ENCODE data around the gene EXTL2. TPM values are rescaled to one million over a fixed set of nuclear protein-coding genes. Genes with fewer than 3 reads are reported as not detected.

EXTL2 gene
- total RNA-seq, 1 experiment from 2014 or later: 15.2 TPM

GRCh38 chr1:100881687-100882086 is 13.0 kb downstream of the EXTL2 start:
- intact Hi-C loops (cut with micrococcal nuclease): no loop called here
- no peak for DNase-seq (ENCODE audit: unreplicated experiment)
- Mint-ChIP-seq H3K4me1 (ENCODE audit: insufficient read depth, unreplicated experiment) (peaks cover 19% of the 10 kb centered on the region), H3K27me3 (ENCODE audit: insufficient read depth, unreplicated experiment) (no peaks in the 10 kb centered on the region), H3K4me3 (ENCODE audit: unreplicated experiment) (no peak overlapping the region), H3K9me3 (ENCODE audit: unreplicated experiment) (no peaks in the 10 kb centered on the region), H3K36me3 (ENCODE audit: insufficient read depth, unreplicated experiment) (peaks cover 3% of the 10 kb centered on the region), H3K27ac (ENCODE audit: low read depth, unreplicated experiment) (no peak overlapping the region)
- no TSS peak for BruUV-seq (replicated peaks)
- TF ChIP-seq, protein P1, sequence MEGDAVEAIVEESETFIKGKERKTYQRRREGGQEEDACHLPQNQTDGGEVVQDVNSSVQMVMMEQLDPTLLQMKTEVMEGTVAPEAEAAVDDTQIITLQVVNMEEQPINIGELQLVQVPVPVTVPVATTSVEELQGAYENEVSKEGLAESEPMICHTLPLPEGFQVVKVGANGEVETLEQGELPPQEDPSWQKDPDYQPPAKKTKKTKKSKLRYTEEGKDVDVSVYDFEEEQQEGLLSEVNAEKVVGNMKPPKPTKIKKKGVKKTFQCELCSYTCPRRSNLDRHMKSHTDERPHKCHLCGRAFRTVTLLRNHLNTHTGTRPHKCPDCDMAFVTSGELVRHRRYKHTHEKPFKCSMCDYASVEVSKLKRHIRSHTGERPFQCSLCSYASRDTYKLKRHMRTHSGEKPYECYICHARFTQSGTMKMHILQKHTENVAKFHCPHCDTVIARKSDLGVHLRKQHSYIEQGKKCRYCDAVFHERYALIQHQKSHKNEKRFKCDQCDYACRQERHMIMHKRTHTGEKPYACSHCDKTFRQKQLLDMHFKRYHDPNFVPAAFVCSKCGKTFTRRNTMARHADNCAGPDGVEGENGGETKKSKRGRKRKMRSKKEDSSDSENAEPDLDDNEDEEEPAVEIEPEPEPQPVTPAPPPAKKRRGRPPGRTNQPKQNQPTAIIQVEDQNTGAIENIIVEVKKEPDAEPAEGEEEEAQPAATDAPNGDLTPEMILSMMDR (IDR thresholded peaks at IDR 0.05; ENCODE audit: unreplicated experiment): no peak
- ChIA-PET POLR2A (interaction anchor here (0.6 to 8.1 kb wide), 2 partner anchors 14 to 1047 kb away, joined by 3 to 139 read pairs; partner anchors contain the start of genes EXTL2 and SLC30A7), CTCF (interaction anchor here (0.6 to 1.7 kb wide), 2 partner anchors 13 to 138 kb away, joined by 5 to 7 read pairs; no protein-coding TSS in a partner anchor)

- H3K4me3 Mint-ChIP-seq (ENCODE audit: unreplicated experiment): no peak overlapping the region
- H3K27me3 Mint-ChIP-seq (ENCODE audit: insufficient read depth, unreplicated experiment): no peaks in the 10 kb centered on the region
- ChIA-PET CTCF (interaction anchor here (1.3 to 3.0 kb wide), 5 partner anchors 9 to 526 kb away, joined by 3 to 25 read pairs (median 4); no protein-coding TSS in a partner anchor), POLR2A (interaction anchor here (0.5 to 8.1 kb wide), 2 partner anchors 16 to 338 kb away, joined by 3 to 139 read pairs; partner anchors contain the start of genes EXTL2 and SLC30A7)
- no peaks in the 10 kb centered on the region for H3K36me3 Mint-ChIP-seq (ENCODE audit: insufficient read depth, unreplicated experiment)
- peaks cover 15% of the 10 kb centered on the region for H3K4me1 Mint-ChIP-seq (ENCODE audit: insufficient read depth, unreplicated experiment)
- TF ChIP-seq, protein P1 (IDR thresholded peaks at IDR 0.05; ENCODE audit: unreplicated experiment): no peak
- no TSS peak for BruUV-seq (replicated peaks)
- H3K27ac Mint-ChIP-seq (ENCODE audit: low read depth, unreplicated experiment): no peak overlapping the region
- no peaks in the 10 kb centered on the region for H3K9me3 Mint-ChIP-seq (ENCODE audit: unreplicated experiment)
- intact Hi-C loops (cut with micrococcal nuclease): no loop called here
- no peak for DNase-seq (ENCODE audit: unreplicated experiment)
Observed at GRCh38 chr1:100879422-100879821, 15.2 kb downstream of the EXTL2 start.

DNA sequence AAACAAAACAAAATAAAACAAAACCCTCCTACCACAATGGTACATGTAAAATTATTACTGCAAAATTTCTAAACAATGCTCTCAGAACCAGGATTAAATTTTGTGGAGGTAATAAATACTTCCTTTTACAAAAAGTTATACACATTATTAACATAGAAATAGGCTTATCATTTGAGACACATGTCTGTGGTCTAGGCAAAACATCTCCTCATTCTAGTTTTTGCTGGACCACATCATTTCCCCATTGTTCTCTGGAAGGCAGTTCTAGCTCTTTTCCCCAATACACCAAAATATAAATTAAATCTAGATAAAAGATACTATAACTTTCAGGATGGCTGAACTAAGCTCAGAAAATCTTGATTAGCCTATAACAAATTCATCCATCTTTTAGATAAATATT is 18.4 kb downstream of the EXTL2 start:
- no peak for DNase-seq (ENCODE audit: unreplicated experiment)
- H3K4me1 Mint-ChIP-seq (ENCODE audit: insufficient read depth, unreplicated experiment): no peaks in the 10 kb centered on the region
- intact Hi-C loops (cut with micrococcal nuclease): no loop called here
- ChIA-PET CTCF (interaction anchor here (0.8 to 1.1 kb wide), 4 partner anchors 9 to 418 kb away, joined by 3 to 4 read pairs (median 4); no protein-coding TSS in a partner anchor), POLR2A (interaction anchor here (1.0 to 1.8 kb wide), 2 partner anchors 8 to 19 kb away, joined by 3 to 8 read pairs; partner anchors contain the start of genes EXTL2 and SLC30A7)
- no peak overlapping the region for H3K4me3 Mint-ChIP-seq (ENCODE audit: unreplicated experiment)
- peaks cover 8% of the 10 kb centered on the region for H3K36me3 Mint-ChIP-seq (ENCODE audit: insufficient read depth, unreplicated experiment)
- no peaks in the 10 kb centered on the region for H3K9me3 Mint-ChIP-seq (ENCODE audit: unreplicated experiment)
- no peaks in the 10 kb centered on the region for H3K27me3 Mint-ChIP-seq (ENCODE audit: insufficient read depth, unreplicated experiment)
- no TSS peak for BruUV-seq (replicated peaks)
- H3K27ac Mint-ChIP-seq (ENCODE audit: low read depth, unreplicated experiment): no peak overlapping the region
- TF ChIP-seq, protein P1 (IDR thresholded peaks at IDR 0.05; ENCODE audit: unreplicated experiment): no peak

GRCh38 chr1:100875228-100875627 is 19.4 kb downstream of the EXTL2 start:
- ChIA-PET CTCF (interaction anchor here (0.6 kb wide), 1 partner anchor 579 kb away, joined by 3 read pairs; no protein-coding TSS in a partner anchor), POLR2A (interaction anchor here (0.7 to 1.7 kb wide), 4 partner anchors 9 to 796 kb away, joined by 3 to 9 read pairs (median 3); partner anchors contain the start of genes EXTL2 and SLC30A7)
- Mint-ChIP-seq H3K27ac (ENCODE audit: low read depth, unreplicated experiment) (no peak overlapping the region), H3K4me3 (ENCODE audit: unreplicated experiment) (no peak overlapping the region), H3K9me3 (ENCODE audit: unreplicated experiment) (no peaks in the 10 kb centered on the region), H3K4me1 (ENCODE audit: insufficient read depth, unreplicated experiment) (no peaks in the 10 kb centered on the region), H3K36me3 (ENCODE audit: insufficient read depth, unreplicated experiment) (peaks cover 8% of the 10 kb centered on the region), H3K27me3 (ENCODE audit: insufficient read depth, unreplicated experiment) (no peaks in the 10 kb centered on the region)
- DNase-seq (ENCODE audit: unreplicated experiment): no peak
- intact Hi-C loops (cut with micrococcal nuclease): no loop called here
- BruUV-seq (replicated peaks): no TSS peak
- TF ChIP-seq, protein P1 (IDR thresholded peaks at IDR 0.05; ENCODE audit: unreplicated experiment): no peak
